Lower leg skin (tissue), 3 donors: Measurements from ENCODE around the gene CLTCL1.

Experiments
- POLR2A ChIP-seq, 2 donors: fragments of 450-650 bp; IDR thresholded peaks; one replicate each; pipeline ENCODE4 v1.6.1; 2016 to 2017; ENCODE audit warnings: antibody characterized with exemption in 2 of 2, mild to moderate bottlenecking in 1 of 2, moderate library complexity in 1 of 2
- TF ChIP-seq, protein P1 (sequence below), 3 donors: fragments of 450-650 bp; IDR thresholded peaks; one replicate each; pipeline ENCODE4 v1.5.1; 2016; ENCODE audit warnings: antibody characterized with exemption in 3 of 3, mild to moderate bottlenecking in 3 of 3, moderate library complexity in 2 of 3

DNA sequence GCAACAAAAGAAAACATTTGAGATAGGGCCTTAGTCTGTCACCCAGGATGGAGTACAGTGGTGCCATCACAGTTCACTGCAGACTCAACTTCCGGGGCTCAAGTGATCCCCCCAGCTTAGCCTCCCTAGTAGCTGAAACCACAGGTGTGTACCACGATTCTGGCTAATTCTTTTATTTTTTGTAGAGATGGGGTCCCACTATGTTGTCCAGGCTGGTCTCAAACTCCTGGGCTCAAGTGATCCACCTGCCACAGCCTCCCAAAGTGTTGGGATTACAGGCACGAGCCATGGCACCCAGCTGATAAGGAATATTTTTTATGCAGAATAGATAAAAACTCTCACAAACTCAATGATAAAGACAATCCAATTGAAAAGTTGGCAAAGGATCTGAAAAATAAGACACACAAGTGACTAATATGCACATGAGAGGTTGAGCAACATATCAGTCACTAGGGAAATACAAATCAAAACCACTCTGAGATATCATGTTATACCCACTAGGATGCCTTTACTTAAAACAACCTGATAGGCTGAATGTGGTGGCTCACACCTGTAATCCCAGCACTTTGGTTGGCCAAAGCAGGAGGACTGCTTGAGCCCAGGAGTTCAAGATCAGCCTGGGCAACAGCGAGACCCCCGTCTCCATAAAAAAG, 33.9 kb upstream of the CLTCL1 start:
- TF ChIP-seq, protein P1, sequence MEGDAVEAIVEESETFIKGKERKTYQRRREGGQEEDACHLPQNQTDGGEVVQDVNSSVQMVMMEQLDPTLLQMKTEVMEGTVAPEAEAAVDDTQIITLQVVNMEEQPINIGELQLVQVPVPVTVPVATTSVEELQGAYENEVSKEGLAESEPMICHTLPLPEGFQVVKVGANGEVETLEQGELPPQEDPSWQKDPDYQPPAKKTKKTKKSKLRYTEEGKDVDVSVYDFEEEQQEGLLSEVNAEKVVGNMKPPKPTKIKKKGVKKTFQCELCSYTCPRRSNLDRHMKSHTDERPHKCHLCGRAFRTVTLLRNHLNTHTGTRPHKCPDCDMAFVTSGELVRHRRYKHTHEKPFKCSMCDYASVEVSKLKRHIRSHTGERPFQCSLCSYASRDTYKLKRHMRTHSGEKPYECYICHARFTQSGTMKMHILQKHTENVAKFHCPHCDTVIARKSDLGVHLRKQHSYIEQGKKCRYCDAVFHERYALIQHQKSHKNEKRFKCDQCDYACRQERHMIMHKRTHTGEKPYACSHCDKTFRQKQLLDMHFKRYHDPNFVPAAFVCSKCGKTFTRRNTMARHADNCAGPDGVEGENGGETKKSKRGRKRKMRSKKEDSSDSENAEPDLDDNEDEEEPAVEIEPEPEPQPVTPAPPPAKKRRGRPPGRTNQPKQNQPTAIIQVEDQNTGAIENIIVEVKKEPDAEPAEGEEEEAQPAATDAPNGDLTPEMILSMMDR (IDR thresholded peaks at IDR 0.05), result no peak
- no peak for TF ChIP-seq POLR2A (IDR thresholded peaks at IDR 0.05)
